ENCODE data around the gene IKBKE.
A peak's percentile ranks its signal among the peaks of the same experiment; 100 is the strongest.

The IKBKE gene

DNA sequence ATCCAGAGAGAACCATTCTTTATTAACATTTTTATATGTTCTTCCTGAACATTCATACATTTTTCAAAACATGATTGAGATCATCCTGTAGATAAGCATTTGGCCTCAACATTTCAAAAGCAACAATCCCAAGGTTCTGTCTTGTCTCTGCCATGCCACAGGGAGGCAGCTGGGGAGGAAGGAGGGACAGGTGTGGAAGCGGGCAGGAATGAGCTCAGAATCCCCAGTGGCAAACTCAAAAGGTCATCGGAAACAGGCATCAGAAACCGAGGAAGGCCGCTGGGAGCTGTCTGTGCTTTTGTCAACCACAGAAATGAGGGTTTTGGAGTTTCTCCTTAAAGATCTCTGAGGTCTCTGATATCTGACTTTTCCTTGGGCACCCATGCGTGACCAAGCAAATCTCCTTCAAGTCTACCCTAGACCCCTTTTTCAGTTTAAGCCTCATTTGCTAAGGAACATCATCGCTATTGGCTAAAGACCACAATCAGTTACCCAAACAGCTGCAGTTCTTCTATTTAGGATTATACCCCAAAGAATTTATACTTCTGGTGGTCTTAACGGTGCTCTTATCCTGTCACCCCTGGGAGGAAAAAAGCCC is 71.1 kb downstream of the IKBKE start:
- no peak for TF ChIP-seq EP300 (IDR thresholded peaks at IDR 0.05; ENCODE audit: borderline replicate concordance)
- TF ChIP-seq, protein P1, sequence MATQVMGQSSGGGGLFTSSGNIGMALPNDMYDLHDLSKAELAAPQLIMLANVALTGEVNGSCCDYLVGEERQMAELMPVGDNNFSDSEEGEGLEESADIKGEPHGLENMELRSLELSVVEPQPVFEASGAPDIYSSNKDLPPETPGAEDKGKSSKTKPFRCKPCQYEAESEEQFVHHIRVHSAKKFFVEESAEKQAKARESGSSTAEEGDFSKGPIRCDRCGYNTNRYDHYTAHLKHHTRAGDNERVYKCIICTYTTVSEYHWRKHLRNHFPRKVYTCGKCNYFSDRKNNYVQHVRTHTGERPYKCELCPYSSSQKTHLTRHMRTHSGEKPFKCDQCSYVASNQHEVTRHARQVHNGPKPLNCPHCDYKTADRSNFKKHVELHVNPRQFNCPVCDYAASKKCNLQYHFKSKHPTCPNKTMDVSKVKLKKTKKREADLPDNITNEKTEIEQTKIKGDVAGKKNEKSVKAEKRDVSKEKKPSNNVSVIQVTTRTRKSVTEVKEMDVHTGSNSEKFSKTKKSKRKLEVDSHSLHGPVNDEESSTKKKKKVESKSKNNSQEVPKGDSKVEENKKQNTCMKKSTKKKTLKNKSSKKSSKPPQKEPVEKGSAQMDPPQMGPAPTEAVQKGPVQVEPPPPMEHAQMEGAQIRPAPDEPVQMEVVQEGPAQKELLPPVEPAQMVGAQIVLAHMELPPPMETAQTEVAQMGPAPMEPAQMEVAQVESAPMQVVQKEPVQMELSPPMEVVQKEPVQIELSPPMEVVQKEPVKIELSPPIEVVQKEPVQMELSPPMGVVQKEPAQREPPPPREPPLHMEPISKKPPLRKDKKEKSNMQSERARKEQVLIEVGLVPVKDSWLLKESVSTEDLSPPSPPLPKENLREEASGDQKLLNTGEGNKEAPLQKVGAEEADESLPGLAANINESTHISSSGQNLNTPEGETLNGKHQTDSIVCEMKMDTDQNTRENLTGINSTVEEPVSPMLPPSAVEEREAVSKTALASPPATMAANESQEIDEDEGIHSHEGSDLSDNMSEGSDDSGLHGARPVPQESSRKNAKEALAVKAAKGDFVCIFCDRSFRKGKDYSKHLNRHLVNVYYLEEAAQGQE (IDR thresholded peaks at IDR 0.05; ENCODE audit: low read depth): no peak
- TF ChIP-seq ZBTB7A (IDR thresholded peaks at IDR 0.05; ENCODE audit: low read depth): no peak
- no peak for TF ChIP-seq CEBPB (IDR thresholded peaks at IDR 0.05)
- TF ChIP-seq EGR1 (IDR thresholded peaks at IDR 0.05): no peak

DNA sequence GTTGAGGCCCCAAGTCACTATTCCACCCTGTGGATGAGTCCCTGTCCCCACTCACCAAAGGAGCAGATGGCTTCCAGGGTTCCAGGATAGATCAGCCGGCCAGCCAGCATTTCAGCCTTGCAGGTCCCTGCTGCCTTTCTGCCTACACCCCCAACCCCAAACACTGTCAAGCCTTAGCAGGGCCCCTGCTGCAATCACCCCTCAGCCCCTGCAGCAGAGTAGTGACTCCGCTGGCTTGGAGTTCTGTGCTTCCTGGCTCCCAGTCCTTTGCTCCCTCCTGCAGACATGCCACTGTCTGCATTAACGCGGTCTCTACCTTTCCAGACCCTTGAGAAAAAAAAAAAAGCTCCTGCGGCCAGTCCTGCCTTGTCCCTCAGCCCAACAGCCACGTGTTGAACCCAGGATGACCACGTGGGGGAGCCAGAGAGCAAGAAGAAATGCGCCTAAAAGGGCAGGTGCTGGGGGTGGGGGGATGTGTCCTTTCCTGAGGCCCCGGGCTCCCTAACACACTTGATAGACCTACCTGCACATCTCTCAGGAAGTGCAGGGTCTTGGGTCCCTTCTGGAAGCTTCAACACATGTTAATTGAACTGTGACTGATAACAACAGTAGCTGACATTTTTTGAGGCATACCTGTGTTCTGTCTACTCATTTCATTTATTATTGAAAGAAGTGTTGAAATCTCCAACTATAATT is 74.4 kb downstream of the IKBKE start:
- TF ChIP-seq, protein P2, sequence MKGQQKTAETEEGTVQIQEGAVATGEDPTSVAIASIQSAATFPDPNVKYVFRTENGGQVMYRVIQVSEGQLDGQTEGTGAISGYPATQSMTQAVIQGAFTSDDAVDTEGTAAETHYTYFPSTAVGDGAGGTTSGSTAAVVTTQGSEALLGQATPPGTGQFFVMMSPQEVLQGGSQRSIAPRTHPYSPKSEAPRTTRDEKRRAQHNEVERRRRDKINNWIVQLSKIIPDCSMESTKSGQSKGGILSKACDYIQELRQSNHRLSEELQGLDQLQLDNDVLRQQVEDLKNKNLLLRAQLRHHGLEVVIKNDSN (IDR thresholded peaks at IDR 0.05): peak; percentile 70; the same call in 1 of the 2 replicates
- TF ChIP-seq, protein P3, sequence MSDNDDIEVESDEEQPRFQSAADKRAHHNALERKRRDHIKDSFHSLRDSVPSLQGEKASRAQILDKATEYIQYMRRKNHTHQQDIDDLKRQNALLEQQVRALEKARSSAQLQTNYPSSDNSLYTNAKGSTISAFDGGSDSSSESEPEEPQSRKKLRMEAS (IDR thresholded peaks at IDR 0.05): peak; percentile 90
- TF ChIP-seq NFIC (IDR thresholded peaks at IDR 0.05): no peak
- TF ChIP-seq EGR1 (IDR thresholded peaks at IDR 0.05): no peak
- no peak for TF ChIP-seq YY1 (IDR thresholded peaks at IDR 0.05; ENCODE audit: low read depth)
- TF ChIP-seq RAD21 (IDR thresholded peaks at IDR 0.05; ENCODE audit: low read depth): peak; percentile 76
- TF ChIP-seq EP300 (IDR thresholded peaks at IDR 0.05; ENCODE audit: borderline replicate concordance): no peak

DNA sequence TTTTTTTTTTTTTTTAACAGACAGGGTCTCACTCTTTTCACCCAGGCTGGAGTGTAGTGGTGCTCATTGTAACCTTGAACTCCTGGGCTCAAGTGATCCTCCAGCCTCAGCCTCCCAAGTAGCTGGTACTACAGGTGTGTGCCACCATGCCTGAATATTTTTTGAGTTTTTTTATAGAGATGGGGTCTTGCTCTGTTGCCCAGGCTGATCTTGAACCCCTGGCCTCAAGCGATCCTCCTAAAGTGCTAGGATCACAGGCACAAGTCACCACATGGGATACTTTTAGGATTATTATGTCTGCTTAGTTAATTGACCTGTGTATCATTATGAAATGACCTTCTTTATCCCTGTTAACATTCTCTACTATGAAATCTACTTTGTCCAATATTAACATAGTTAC is 75.1 kb downstream of the IKBKE start:
- TF ChIP-seq CEBPB (IDR thresholded peaks at IDR 0.05) (no peak), NFIC (IDR thresholded peaks at IDR 0.05) (no peak), EGR1 (IDR thresholded peaks at IDR 0.05) (no peak), TCF12 (IDR thresholded peaks at IDR 0.05; ENCODE audit: low read depth) (no peak), EP300 (IDR thresholded peaks at IDR 0.05; ENCODE audit: borderline replicate concordance) (no peak), ZBTB7A (IDR thresholded peaks at IDR 0.05; ENCODE audit: low read depth) (no peak), FOXM1 (IDR thresholded peaks at IDR 0.05; ENCODE audit: borderline replicate concordance, low read depth) (no peak), RAD21 (IDR thresholded peaks at IDR 0.05; ENCODE audit: low read depth) (no peak), TAF1 (IDR thresholded peaks at IDR 0.05; ENCODE audit: low read depth) (no peak), CREB1 (IDR thresholded peaks at IDR 0.05; ENCODE audit: low read depth) (no peak), TEAD4 (IDR thresholded peaks at IDR 0.05) (no peak), YY1 (IDR thresholded peaks at IDR 0.05; ENCODE audit: low read depth) (no peak)
- TF ChIP-seq, protein P1 (IDR thresholded peaks at IDR 0.05; ENCODE audit: low read depth): no peak
- TF ChIP-seq, protein P2 (IDR thresholded peaks at IDR 0.05): no peak
- TF ChIP-seq, protein P3 (IDR thresholded peaks at IDR 0.05): no peak
